Activated gamma-delta T cell treated with anti-CD3 and anti-CD28 coated beads, Interleukin-2, amount 50 U/mL, for 16 hours (primary cell): ENCODE results near the gene MSL1.

Experiments
- DNase-seq: peaks from one replicate; pipeline ENCODE4 v3.0.0-alpha.2; 2020; ENCODE audit warnings: low read depth

Gene MSL1

GRCh38 chr17:40105861-40106759 is 15.7 kb upstream of the MSL1 start:
- no peak for DNase-seq

GRCh38 chr17:40106760-40107521 is 14.8 kb upstream of the MSL1 start:
- DNase-seq: no peak

- no peak for DNase-seq
Observed at GRCh38 chr17:40107522-40108174, 14.1 kb upstream of the MSL1 start.

GRCh38 chr17:40108970-40109824 is 12.6 kb upstream of the MSL1 start:
- no peak for DNase-seq

GRCh38 chr17:40110026-40110845 is 11.5 kb upstream of the MSL1 start:
- no peak for DNase-seq

- DNase-seq: peak; percentile 52
Observed at GRCh38 chr17:40111221-40112128, 10.3 kb upstream of the MSL1 start.

GRCh38 chr17:40112191-40112711 is 9.5 kb upstream of the MSL1 start:
- DNase-seq: no peak

- DNase-seq: no peak
Observed at GRCh38 chr17:40112718-40113109, 9.1 kb upstream of the MSL1 start.

- peak; percentile 89 for DNase-seq
Observed at GRCh38 chr17:40113110-40113906, 8.5 kb upstream of the MSL1 start.

- DNase-seq: no peak
Observed at GRCh38 chr17:40113907-40114245, 7.9 kb upstream of the MSL1 start.

- no peak for DNase-seq
Observed at GRCh38 chr17:40115101-40115436, 6.7 kb upstream of the MSL1 start.

- DNase-seq: no peak
Observed at GRCh38 chr17:40122136-40122998, 596 bp downstream of the MSL1 start.

GRCh38 chr17:40122999-40123810 is 1.4 kb downstream of the MSL1 start:
- no peak for DNase-seq

- DNase-seq: no peak
Observed at GRCh38 chr17:40123811-40124114, 2.0 kb downstream of the MSL1 start.

GRCh38 chr17:40124279-40125141 is 2.7 kb downstream of the MSL1 start:
- DNase-seq: no peak

GRCh38 chr17:40129498-40129897 is 7.7 kb downstream of the MSL1 start:
- DNase-seq: no peak
